Right lobe of liver (tissue), 6 donors: ENCODE results near the gene B4GALT1. TPM values are rescaled to one million over a fixed set of nuclear protein-coding genes. Genes with fewer than 3 reads are reported as not detected.

Source experiments
- ATAC-seq, 4 donors: fragments of 200-7000 bp; cut with Tn5 transposase; one replicate each; pipeline ENCODE4 v1.9.1; 2020; ENCODE audit warnings: mild to moderate bottlenecking in 4 of 4, moderate library complexity in 4 of 4
- DNase-seq, 3 donors: peaks; one replicate each; pipeline ENCODE4 v3.0.0-alpha.2; 2020
- H3K27ac ChIP-seq, 3 donors: fragments of 200-600 bp; one replicate each; pipeline ENCODE4 v1.8.0; 2022
- H3K27me3 ChIP-seq, 2 donors: fragments of 200-600 bp; one replicate each; pipeline ENCODE4 v1.8.0; 2022
- H3K36me3 ChIP-seq, 4 donors: fragments of 200-600 bp; sonication (generic) in 1 of 4; one replicate each; pipeline versions ENCODE4 v1.5.1 to v1.8.0; 2017 to 2022; ENCODE audit warnings: control low read depth in 1 of 4
- H3K4me1 ChIP-seq, 4 donors: fragments of 200-600 bp; sonication (generic) in 1 of 4; one replicate each; pipeline versions ENCODE4 v1.5.1 to v1.8.0; 2017 to 2022; ENCODE audit warnings: control low read depth in 1 of 4
- H3K4me3 ChIP-seq, 3 donors: fragments of 200-600 bp; one replicate each; pipeline ENCODE4 v1.8.0; 2022
- H3K9me3 ChIP-seq, 4 donors: fragments of 200-600 bp; sonication (generic) in 1 of 4; one replicate each; pipeline versions ENCODE4 v1.5.1 to v1.8.0; 2017 to 2022; ENCODE audit warnings: control low read depth in 1 of 4
- CTCF ChIP-seq, 4 donors: fragments of 200-600 bp in 3 of 4; fragments of 450-650 bp in 1 of 4; IDR thresholded peaks; one replicate each; pipeline versions ENCODE4 v1.5.1 to v1.8.0; 2016 to 2022; ENCODE audit warnings: antibody characterized with exemption in 4 of 4, mild to moderate bottlenecking in 2 of 4
- POLR2A ChIP-seq: fragments of 450-650 bp; IDR thresholded peaks from one replicate; pipeline ENCODE4 v1.6.1; 2017; ENCODE audit warnings: antibody characterized with exemption, mild to moderate bottlenecking
- WGBS: methylation state at CpG from one replicate; pipeline ENCODE4 v1.1.6; 2018; ENCODE audit warnings: low coverage, low lambda C conversion rate; ENCODE audit not compliant: insufficient coverage; ENCODE audit errors: missing lambda C conversion rate; 5-methylcytosine and 5-hydroxymethylcytosine counted together
- intact Hi-C, 2 donors: fragments of 100-400 bp; cut with DNase I; formaldehyde crosslinking; loops; one replicate each; pipeline versions ENCODE4 v1.11.2 to v1.14.1; 2022
- total RNA-seq, 6 experiments: library from RNA; depleted of rRNA in 2 of 6; stranded (reverse); fragments of >200 nt in 2 of 6; fragmentation: NEBNext Ultra II Directional in 3 of 6; extraction: Animal tissue kit (Norgen Biotek cat#: 25700) in 3 of 6; gene quantifications; one replicate each; pipeline versions ENCODE4 v1.1.0 to v1.2.4, GENCODE V29; 2016 to 2023
- donor health status: DM: no; HTN: yes; CAD: no.
- donor health status: DM: no; HTN: no; CAD: no.
- donor health status: DM: no; HTN: no; CAD: no.
- donor health status: DM: no; HTN: yes; CAD: no.
- donor health status: DM: no; HTN: yes; CAD: no.

B4GALT1 gene
- total RNA-seq, 6 experiments from 2014 or later: 48.5 to 145 (median 79.5) TPM

GRCh38 chr9:33197279-33198152 is 30.4 kb upstream of the B4GALT1 start:
- DNase-seq (no peak), ATAC-seq (no peak)
- Histone ChIP-seq H3K27ac (no peak overlapping the region), H3K4me1 (no peaks in the 10 kb centered on the region), H3K27me3 (no peaks in the 10 kb centered on the region), H3K9me3 (no peaks in the 10 kb centered on the region), H3K36me3 (no peaks in the 10 kb centered on the region), H3K4me3 (no peak overlapping the region)
- no peak for TF ChIP-seq POLR2A
- intact Hi-C loops: no loop called here
- 71% methylated on average over 6 of the region's 6 CpGs for WGBS

GRCh38 chr9:33196736-33197135 is 29.6 kb upstream of the B4GALT1 start:
- Histone ChIP-seq H3K27ac (no peak overlapping the region), H3K27me3 (no peaks in the 10 kb centered on the region), H3K36me3 (no peaks in the 10 kb centered on the region), H3K4me1 (no peaks in the 10 kb centered on the region), H3K9me3 (no peaks in the 10 kb centered on the region), H3K4me3 (no peak overlapping the region)
- ATAC-seq: no peak
- no peak for DNase-seq
- intact Hi-C loops: no loop called here
- 100% methylated on average over 1 of the region's 1 CpG for WGBS
- no peak for TF ChIP-seq POLR2A
- no peak for TF ChIP-seq CTCF (IDR thresholded peaks at IDR 0.05)

GRCh38 chr9:33193818-33194217 is 26.7 kb upstream of the B4GALT1 start:
- Histone ChIP-seq H3K36me3 (no peaks in the 10 kb centered on the region), H3K4me1 (no peaks in the 10 kb centered on the region), H3K27ac (no peak overlapping the region), H3K27me3 (no peaks in the 10 kb centered on the region), H3K9me3 (no peaks in the 10 kb centered on the region), H3K4me3 (no peak overlapping the region)
- 69% methylated on average over 3 of the region's 3 CpGs for WGBS
- intact Hi-C loops: no loop called here
- DNase-seq (no peak), ATAC-seq (no peak)
- TF ChIP-seq POLR2A (no peak), CTCF (IDR thresholded peaks at IDR 0.05) (no peak)

GRCh38 chr9:33192493-33193255 is 25.5 kb upstream of the B4GALT1 start:
- WGBS: 87% methylated on average over 3 of the region's 3 CpGs
- Histone ChIP-seq H3K4me1 (no peaks in the 10 kb centered on the region), H3K27ac (no peak overlapping the region), H3K36me3 (no peaks in the 10 kb centered on the region), H3K4me3 (no peak overlapping the region), H3K27me3 (no peaks in the 10 kb centered on the region), H3K9me3 (no peaks in the 10 kb centered on the region)
- TF ChIP-seq CTCF (IDR thresholded peaks at IDR 0.05) (no peak), POLR2A (no peak)
- intact Hi-C loops: no loop called here
- DNase-seq (no peak), ATAC-seq (no peak)
